Stimulated activated CD8-positive, alpha-beta memory T cell treated with anti-CD3 and anti-CD28 coated beads, Interleukin-12 subunit alpha, Interleukin-12 subunit beta, amount 100 ng/mL, for 24 hours (primary cell): ENCODE measurements around the gene WBP11.

Source experiments
- DNase-seq: peaks from one replicate; pipeline ENCODE4 v3.0.0-alpha.2; 2020; ENCODE audit errors: extremely low read depth

WBP11 gene

GRCh38 chr12:14824012-14824634 lies 20.8 kb upstream of the WBP11 start:
- DNase-seq = no peak

GRCh38 chr12:14814014-14814413 lies 10.7 kb upstream of the WBP11 start, which contains the start of gene SMCO3:
TSS of gene SMCO3 (minus strand) at chr12:14814182. CDS start at chr12:14806680, 7,502 bp downstream.
- no peak for DNase-seq

GRCh38 chr12:14811486-14811885 lies 8.2 kb upstream of the WBP11 start:
- no peak for DNase-seq

- DNase-seq = no peak
Measured at GRCh38 chr12:14810953-14811483, 7.7 kb upstream of the WBP11 start.

- DNase-seq = no peak
Measured at GRCh38 chr12:14810167-14810952, 7.1 kb upstream of the WBP11 start.

DNA sequence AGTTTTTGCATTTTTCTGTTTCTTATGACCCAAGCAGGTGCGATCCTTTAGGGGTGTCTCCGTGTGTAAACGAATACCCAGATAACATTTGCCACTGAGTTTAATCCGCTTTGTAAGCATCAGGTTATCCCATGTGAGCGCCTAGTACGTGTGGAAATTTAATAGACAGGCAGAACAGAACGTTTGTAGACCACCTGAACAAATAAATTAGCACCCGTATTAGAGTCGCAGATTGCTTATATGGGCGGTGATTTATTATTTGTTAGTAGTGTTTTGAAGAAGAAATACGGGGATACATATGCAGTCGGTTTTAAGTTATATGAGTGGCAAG lies 517 bp upstream of the WBP11 start:
- no peak for DNase-seq

- DNase-seq = no peak
Measured at GRCh38 chr12:14802721-14803010, 612 bp downstream of the WBP11 start.

DNA sequence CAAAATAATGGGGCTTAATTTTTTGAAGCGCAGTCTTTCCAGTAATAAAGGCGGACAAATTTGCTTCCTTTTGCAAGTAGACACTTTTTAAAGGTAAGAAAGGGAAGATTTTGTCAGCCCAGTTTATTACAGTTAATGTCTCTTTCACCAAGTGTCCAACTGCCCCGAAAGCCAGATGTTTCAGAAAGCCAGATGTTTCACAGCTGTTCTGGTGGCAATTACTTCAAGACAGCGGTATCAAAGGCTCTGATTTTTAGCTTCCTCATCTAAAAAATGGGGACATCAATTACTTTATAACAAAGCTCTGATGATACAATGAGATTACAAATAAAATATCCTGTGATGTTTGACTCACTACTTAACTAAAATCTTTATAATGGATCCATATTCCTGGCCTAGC lies 1.0 kb downstream of the WBP11 start:
- no peak for DNase-seq

DNA sequence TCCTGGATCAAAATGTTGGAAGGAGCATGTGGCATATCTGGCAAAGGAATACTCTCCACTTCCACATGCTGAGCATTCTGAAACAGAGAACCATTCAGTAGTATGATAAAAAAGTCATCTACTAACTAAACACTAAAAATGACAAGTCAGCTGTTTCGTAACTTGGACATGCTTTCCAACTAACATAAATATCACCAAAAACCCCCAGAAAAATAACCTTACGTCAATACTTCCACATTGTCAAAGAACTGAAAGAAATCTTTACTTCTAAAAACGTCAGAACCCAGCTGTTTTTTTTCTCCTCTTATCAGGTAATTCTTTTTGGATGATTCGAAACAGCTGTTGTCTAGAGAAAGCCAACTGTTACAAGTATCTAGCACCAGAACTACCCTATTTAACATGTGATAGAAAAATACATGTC lies 8.2 kb downstream of the WBP11 start:
- no peak for DNase-seq

DNA sequence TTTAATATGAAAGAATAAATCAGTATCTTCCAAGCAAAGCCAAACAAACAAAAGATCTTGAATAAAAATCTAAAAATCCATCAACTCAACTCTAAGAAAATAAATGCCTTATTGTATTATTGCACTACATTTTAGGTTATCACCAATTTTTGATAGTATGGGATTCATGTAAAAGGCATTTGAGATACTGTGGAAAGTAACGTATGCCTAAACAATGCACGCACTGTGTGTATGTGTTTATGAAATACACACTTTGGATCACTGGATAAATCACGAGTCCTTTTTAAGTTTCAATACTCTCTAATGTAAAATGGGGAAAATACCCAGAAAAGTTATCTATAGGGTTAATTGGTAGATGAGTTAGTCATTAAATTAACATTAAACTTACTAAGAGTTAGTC lies 17.7 kb downstream of the WBP11 start:
- no peak for DNase-seq

DNA sequence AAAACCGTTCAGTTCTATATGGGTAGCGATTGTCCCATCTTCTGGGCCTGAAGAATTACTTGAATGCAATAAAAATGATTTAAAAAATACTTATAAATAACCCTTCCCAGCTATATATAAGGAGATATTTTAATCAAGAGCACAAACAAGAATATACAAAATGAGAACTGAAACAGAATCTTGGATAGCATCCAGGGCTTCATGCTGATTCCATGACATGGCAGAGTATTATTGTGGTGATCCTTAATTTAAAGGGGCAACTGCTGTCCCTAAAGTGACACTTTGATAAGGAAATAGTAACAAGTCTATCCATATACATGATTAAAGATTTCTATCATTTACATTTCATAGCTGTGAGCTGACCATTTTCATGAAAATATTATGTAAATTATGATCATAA lies 18.8 kb downstream of the WBP11 start:
- DNase-seq = no peak

- no peak for DNase-seq
Measured at GRCh38 chr12:14782756-14783155, 20.5 kb downstream of the WBP11 start.

DNA sequence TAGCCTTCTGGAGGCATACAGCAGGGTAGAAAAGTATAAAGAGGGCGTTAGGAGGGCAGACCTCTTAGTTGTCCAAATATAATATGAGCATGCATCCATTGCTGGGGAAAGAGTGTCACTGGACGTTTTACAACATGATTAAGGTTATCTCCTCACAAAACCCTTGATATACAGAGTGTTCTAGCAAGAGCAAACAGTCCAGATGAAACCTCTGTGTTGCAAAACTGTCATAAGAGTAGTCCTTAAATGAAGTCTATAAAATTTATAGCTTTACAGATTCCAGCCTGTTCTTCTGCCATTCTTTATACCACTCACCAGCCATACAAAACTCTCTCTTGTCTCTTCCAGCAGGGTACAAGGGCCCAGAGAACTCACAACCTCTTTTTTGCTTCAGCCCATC lies 21.7 kb downstream of the WBP11 start:
- no peak for DNase-seq

GRCh38 chr12:14780859-14781258 lies 22.4 kb downstream of the WBP11 start:
- no peak for DNase-seq

DNA sequence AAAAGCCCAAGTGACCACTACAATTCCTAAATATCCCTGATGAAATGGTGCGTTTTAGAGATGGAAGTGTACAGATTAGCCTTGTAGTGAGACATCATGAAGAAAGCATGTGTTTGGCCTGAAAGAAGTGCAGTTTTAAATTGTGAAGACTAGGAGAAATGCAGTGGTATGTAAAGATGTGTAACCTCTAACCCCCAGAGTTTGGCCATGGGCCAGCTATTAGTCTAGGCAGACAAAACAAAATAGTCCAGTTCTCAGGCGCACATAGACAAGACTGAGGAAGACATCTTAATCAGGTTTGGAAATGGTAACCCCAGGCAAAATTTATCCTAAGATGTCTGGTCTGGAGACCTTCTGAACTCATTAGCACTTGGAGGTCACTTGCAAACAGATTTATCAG lies 23.4 kb downstream of the WBP11 start:
- DNase-seq = no peak

DNA sequence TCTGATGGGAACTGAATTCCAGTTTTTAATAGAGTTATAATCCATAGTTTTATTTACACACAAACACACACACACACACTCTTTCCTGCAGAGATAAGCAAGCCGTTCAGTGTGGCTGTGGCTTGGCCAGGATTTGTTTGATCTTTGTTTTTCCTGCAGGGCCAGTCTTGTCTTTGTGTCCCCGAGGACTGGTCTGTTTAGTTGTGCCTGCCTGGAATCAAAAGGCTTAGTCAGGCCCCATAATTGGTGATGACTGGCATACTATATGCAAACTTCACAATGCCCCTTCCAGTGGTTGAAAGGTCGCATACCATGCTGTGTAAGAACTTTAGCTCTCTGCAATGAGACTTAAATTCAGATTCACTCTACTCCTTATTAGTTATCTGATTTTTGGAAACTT lies 26.0 kb downstream of the WBP11 start:
- no peak for DNase-seq

DNA sequence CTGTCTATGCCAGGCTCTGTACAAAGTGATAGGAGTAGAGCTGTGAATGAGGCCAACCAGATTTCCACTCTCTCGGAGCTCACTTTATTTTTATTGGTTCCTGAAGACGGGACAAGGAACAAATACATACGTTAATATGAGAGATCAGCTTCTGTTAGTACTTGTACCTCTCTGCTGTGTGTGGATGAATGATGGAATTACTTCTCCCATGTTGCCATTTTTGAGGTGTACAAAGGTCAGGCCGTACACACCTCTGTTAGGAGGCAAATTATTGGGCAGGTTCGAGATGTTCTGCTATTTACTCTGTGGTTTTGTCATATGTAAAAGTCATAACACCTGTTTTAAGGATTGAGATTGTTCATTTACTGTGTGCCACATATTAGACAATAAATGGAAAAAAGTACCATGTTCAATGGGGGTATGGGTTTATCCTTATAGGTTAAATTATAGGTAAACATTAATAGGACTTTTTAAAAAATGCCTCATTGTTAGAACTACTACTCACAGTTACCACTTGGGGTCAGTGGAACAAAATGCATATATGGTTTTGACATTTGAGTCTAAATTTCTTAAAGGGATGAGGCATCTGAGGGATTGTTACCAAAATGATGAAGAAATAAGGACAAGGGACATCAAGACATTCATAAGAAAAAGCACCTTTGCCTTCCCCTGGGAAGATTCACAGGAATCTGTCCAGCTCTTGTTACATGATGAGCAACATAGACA lies 26.9 kb downstream of the WBP11 start:
- no peak for DNase-seq

DNA sequence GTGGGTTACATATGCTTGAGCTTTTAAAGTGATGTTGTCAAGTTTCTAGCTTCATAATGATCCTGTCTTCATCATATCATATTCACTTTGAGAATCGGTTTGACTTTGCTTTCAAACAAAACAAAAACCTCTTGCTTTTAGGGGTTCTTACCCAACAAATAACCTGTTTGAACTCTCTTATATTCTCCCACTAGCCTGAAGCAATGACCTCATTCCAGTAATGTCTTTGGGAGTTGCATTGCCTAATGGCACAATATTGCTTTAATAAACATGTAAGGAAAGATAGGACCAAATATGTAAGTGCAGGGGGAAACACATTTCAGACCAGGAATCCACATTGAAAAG lies 27.7 kb downstream of the WBP11 start:
- no peak for DNase-seq

DNA sequence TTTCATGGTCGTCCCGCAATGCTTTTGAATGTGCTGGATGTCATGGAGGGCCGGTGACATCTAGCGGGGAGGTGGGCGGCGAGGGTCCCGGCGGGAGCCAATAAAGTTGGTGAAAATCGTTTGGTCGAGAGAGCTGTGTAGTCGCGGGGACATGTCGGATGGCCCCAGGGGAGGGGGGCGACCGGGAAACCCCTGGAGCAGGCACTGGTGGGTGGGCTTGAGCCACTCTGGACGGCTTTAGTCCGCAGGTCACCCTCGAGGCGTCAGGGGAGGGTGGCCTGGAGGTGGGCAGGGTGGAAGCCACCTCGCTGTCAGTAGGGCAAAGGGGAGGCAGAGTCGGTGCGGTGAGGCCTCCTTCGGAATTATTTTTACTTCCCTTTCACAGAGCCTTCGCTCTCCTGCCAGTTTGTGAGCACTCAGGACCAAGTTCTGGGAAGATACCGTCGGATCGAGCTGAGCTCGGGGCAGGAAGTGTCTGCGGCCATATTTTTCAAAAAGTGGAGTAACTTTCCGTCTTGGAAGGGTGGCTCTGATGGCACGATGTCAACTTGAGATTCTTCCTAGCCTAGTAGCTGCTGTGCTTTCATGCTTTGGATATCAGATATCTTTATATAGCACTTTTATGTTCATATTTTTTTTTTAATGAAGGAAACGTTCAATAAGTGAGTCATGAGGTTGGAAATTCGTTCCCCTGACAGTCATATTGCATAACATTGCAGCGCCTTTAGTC lies 28.2 kb downstream of the WBP11 start:
- DNase-seq = no peak

DNA sequence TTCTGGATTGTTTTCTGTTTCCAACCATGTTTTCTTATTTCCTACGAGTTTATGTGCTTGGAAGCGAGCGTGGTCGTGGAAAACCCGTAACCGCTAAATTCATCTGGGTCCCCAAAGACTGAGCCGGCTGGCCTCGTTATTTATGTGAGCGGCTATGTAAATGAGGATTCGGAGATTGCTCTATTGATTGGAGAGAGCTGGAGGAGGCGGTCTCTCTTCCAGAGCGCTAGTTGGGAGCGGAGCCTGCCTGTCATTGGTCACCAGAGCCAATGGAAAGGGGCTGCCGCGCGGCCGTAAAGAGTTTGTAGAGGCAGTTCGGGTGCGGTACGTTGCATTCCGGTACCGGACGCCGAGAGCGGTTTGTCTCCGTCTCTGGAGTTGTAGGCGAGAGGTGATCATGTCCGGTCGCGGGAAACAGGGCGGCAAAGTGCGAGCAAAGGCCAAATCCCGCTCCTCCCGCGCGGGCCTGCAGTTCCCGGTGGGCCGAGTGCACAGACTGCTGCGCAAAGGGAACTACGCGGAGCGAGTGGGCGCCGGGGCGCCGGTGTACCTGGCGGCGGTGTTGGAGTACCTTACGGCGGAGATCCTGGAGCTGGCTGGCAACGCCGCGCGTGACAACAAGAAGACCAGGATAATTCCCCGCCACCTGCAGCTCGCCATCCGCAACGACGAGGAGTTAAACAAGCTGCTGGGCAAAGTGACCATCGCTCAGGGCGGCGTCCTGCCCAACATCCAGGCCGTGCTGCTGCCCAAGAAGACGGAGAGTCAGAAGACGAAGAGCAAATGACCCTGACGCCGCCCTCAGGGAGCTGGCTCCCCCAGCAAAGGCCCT lies 29.0 kb downstream of the WBP11 start:
- DNase-seq = peak; percentile 79

DNA sequence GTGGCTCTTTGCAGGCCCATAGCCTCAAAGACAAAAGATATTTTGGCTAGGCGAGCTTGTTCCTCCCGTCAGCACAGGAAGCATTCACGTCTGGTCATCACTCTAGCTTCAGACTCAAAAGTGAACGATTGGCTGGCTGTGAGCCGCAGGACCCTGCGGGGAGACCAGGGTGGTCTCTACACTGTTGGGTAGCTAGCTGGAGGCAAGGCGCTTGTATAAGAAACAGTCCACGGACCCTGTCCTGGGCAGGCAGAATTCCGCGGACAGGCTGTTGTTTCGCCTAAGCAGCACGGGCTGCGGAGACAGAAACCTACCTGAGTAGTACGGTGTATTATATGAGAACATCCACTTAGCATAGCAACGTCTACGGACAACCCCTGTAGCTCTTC lies 29.6 kb downstream of the WBP11 start:
- DNase-seq = no peak

GRCh38 chr12:14772946-14773345 lies 30.3 kb downstream of the WBP11 start:
- no peak for DNase-seq
